Keratinocyte (primary cell): ENCODE data around the gene SYNE1. TPM values are rescaled to one million over a fixed set of nuclear protein-coding genes. Genes with fewer than 3 reads are reported as not detected.

Experiments used
- DNase-seq: peaks from one replicate; pipeline ENCODE4 v3.0.0-alpha.2; 2011; ENCODE audit warnings: low read depth, missing footprints, low spot score
- FAIRE-seq: peaks from 2 replicates; lab custom pipeline; 2011; peaks lifted over from hg19 to GRCh38; lab: Jason Lieb, UNC
- H2AFZ ChIP-seq: 2 replicates; pipeline ENCODE4 v1.6.0; 2012; ENCODE audit warnings: low read length, control low read depth, inconsistent platforms; ENCODE audit not compliant: control insufficient read depth
- H3K27ac ChIP-seq: 2 replicates; pipeline ENCODE4 v1.5.1; 2011; ENCODE audit warnings: low read length; ENCODE audit not compliant: control insufficient read depth, insufficient read depth
- H3K27me3 ChIP-seq: 3 replicates; pipeline ENCODE4 v1.6.0; 2011; ENCODE audit warnings: low read length; ENCODE audit not compliant: control insufficient read depth, insufficient read depth; ENCODE audit errors: extremely low read depth
- H3K36me3 ChIP-seq, 2 experiments: 2 replicates in 1 of 2; 3 replicates in 1 of 2; pipeline ENCODE4 v1.5.1; 2011; ENCODE audit warnings: low read length in 2 of 2, mild to moderate bottlenecking in 1 of 2; ENCODE audit not compliant: control insufficient read depth in 2 of 2, insufficient read depth in 2 of 2; ENCODE audit errors: extremely low read depth in 1 of 2
- H3K4me1 ChIP-seq: 3 replicates; pipeline ENCODE4 v1.5.1; 2011; ENCODE audit warnings: low read length; ENCODE audit not compliant: control insufficient read depth, insufficient read depth; ENCODE audit errors: extremely low read depth
- H3K4me2 ChIP-seq: 3 replicates; pipeline ENCODE4 v1.6.0; 2011; ENCODE audit warnings: low read depth, low read length; ENCODE audit not compliant: control insufficient read depth, insufficient read depth; ENCODE audit errors: extremely low read depth
- H3K4me3 ChIP-seq, 3 experiments: fragments of 200-600 bp in 1 of 3; sonication (generic) in 1 of 3; 2 replicates in 2 of 3; 3 replicates in 1 of 3; pipeline ENCODE4 v1.5.1; 2011 to 2016; ENCODE audit warnings: low read length in 3 of 3, mild to moderate bottlenecking in 3 of 3, control low read depth in 2 of 3, inconsistent platforms in 1 of 3, low read depth in 1 of 3, mixed read lengths in 1 of 3, mixed run types in 1 of 3, moderate library complexity in 1 of 3; ENCODE audit not compliant: control insufficient read depth in 2 of 3, insufficient read depth in 2 of 3; ENCODE audit errors: extremely low read depth in 1 of 3
- H3K79me2 ChIP-seq: 2 replicates; pipeline ENCODE4 v1.6.0; 2012; ENCODE audit warnings: low read length; ENCODE audit not compliant: control insufficient read depth, insufficient read depth
- H3K9ac ChIP-seq: 3 replicates; pipeline ENCODE4 v1.6.0; 2011; ENCODE audit warnings: low read length; ENCODE audit not compliant: control insufficient read depth, insufficient read depth; ENCODE audit errors: extremely low read depth
- H3K9me1 ChIP-seq: 3 replicates; pipeline ENCODE4 v1.6.0; 2011; ENCODE audit warnings: low read length; ENCODE audit not compliant: control insufficient read depth, insufficient read depth; ENCODE audit errors: extremely low read depth
- H3K9me3 ChIP-seq: 2 replicates; pipeline ENCODE4 v1.5.1; 2012; ENCODE audit warnings: low read depth, low read length; ENCODE audit not compliant: control insufficient read depth
- H4K20me1 ChIP-seq: 3 replicates; pipeline ENCODE4 v1.6.0; 2011; ENCODE audit warnings: low read length; ENCODE audit not compliant: control insufficient read depth, insufficient read depth; ENCODE audit errors: extremely low read depth
- EZH2 ChIP-seq: IDR thresholded peaks from one replicate; pipeline ENCODE4 v1.6.1; 2012; ENCODE audit warnings: inconsistent platforms, mild to moderate bottlenecking, low read length, moderate library complexity
- dilution Hi-C: fragments of 300-500 bp; cut with MboI; formaldehyde crosslinking; loops from one replicate; pipeline ENCODE4 v1.7.0; 2020; ENCODE audit warnings: low sequenced_read_pairs; ENCODE audit not compliant: extremely low pct_ligation_motif_present
- polyA plus RNA-seq, 5 experiments: library from polyadenylated mRNA; depleted of rRNA in 3 of 5; stranded (reverse) in 3 of 5; stranded (forward) in 1 of 5; unstranded in 1 of 5; fragments of >200 nt; gene quantifications; 1 replicate in 1 of 5; 2 replicates in 3 of 5; 3 replicates in 1 of 5; pipeline versions ENCODE4 v1.2.1 to v1.2.3, GENCODE V29; 2011 to 2012; ENCODE audit warnings: missing spikeins in 2 of 5, low read depth in 1 of 5, low replicate concordance in 1 of 5
- TF ChIP-seq, protein P1 (sequence below), 3 experiments: IDR thresholded peaks in 1 of 3; conservative IDR thresholded peaks in 1 of 3; optimal IDR thresholded peaks in 1 of 3; 2 replicates in 2 of 3; 3 replicates in 1 of 3; pipeline versions ENCODE3 to v1.5.1; 2011; ENCODE audit warnings: low read length in 3 of 3, mild to moderate bottlenecking in 3 of 3, moderate library complexity in 2 of 3, control low read depth in 1 of 3, inconsistent platforms in 1 of 3; ENCODE audit not compliant: insufficient read depth in 2 of 3; ENCODE audit errors: extremely low read depth in 1 of 3

The SYNE1 gene
- polyA plus RNA-seq, 1 donor (not counting 4 experiments of a cell fraction or from before 2014, with no cell fraction given) = 4.0 TPM

DNA sequence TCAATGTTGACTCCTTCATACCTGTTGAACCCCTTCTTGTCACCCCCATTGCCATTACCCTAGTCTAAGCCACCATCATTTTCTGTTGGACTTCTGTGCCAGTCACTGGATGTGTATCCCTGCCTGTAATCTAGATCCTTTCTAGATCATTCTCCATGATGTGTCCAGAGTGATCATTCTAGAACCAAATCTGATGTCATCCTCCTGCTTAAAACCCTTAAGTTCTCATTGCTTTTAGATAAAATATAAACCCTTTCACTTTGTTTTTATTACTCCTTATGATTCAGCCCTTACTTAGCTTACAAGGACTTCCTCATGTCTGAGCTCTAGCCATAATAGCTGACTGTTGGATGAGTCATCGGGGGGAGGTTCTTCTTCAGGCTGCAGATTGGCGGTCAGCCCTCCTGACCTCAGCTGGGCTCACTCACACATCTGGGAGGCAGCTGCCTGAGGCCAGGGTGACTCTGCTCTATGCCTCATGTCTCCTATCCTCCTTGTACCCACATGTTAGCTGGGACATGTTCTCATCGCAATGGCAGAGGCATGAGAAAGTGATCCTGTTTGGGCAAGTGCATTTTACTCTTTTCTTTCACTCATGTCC is 542.1 kb downstream of the SYNE1 start:
- peaks cover 68% of the 10 kb centered on the region for H3K4me1 ChIP-seq
- no peaks in the 10 kb centered on the region for H4K20me1 ChIP-seq
- DNase-seq (peak; percentile 99), FAIRE-seq (peak; percentile 99)
- no peak overlapping the region for H3K4me3 ChIP-seq
- no peak overlapping the region for H3K9ac ChIP-seq
- H2AFZ ChIP-seq = no peak overlapping the region
- H3K9me1 ChIP-seq = no peaks in the 10 kb centered on the region
- no peaks in the 10 kb centered on the region for H3K27me3 ChIP-seq
- H3K36me3 ChIP-seq = no peaks in the 10 kb centered on the region
- dilution Hi-C loops = no loop called here
- peak overlapping the region; percentile 83 for H3K27ac ChIP-seq
- H3K4me2 ChIP-seq = peak overlapping the region; percentile 35
- TF ChIP-seq EZH2 = no peak
- TF ChIP-seq, protein P1, sequence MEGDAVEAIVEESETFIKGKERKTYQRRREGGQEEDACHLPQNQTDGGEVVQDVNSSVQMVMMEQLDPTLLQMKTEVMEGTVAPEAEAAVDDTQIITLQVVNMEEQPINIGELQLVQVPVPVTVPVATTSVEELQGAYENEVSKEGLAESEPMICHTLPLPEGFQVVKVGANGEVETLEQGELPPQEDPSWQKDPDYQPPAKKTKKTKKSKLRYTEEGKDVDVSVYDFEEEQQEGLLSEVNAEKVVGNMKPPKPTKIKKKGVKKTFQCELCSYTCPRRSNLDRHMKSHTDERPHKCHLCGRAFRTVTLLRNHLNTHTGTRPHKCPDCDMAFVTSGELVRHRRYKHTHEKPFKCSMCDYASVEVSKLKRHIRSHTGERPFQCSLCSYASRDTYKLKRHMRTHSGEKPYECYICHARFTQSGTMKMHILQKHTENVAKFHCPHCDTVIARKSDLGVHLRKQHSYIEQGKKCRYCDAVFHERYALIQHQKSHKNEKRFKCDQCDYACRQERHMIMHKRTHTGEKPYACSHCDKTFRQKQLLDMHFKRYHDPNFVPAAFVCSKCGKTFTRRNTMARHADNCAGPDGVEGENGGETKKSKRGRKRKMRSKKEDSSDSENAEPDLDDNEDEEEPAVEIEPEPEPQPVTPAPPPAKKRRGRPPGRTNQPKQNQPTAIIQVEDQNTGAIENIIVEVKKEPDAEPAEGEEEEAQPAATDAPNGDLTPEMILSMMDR (optimal IDR thresholded peaks at IDR 0.05 in 1 of 3, IDR thresholded peaks at IDR 0.05 in 1 of 3, conservative IDR thresholded peaks at IDR 0.05 in 1 of 3; ENCODE audit: extremely low read depth in 1 of 3, insufficient read depth in 2 of 3, low read length in 3 of 3) = no peak
- H3K79me2 ChIP-seq = no peaks in the 10 kb centered on the region
- H3K9me3 ChIP-seq = no peaks in the 10 kb centered on the region

DNA sequence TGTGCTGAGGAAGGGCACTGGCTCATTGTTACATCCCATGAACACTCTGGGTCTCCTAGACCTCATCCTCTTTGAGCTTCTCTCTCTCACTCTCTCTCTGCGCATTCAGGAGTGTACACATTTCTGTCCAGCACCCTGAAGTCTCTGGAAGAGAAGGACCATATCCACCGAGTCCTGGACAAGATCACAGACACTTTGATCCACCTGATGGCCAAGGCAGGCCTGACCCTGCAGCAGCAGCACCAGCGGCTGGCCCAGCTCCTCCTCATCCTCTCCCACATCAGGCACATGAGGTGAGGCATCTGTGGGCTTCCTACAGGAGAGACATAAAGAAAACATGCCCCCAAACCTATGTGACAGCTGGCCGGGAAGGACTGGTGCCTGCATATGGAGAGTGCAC is 542.9 kb downstream of the SYNE1 start:
- H3K4me3 ChIP-seq = no peak overlapping the region
- H3K4me1 ChIP-seq = peaks cover 65% of the 10 kb centered on the region
- peak overlapping the region; percentile 76 for H3K27ac ChIP-seq
- dilution Hi-C loops = no loop called here
- no peaks in the 10 kb centered on the region for H3K36me3 ChIP-seq
- no peaks in the 10 kb centered on the region for H3K27me3 ChIP-seq
- no peaks in the 10 kb centered on the region for H3K9me3 ChIP-seq
- no peak overlapping the region for H3K4me2 ChIP-seq
- no peak overlapping the region for H3K9ac ChIP-seq
- FAIRE-seq (no peak), DNase-seq (no peak)
- no peak overlapping the region for H2AFZ ChIP-seq
- no peaks in the 10 kb centered on the region for H3K79me2 ChIP-seq
- H3K9me1 ChIP-seq = no peaks in the 10 kb centered on the region
- TF ChIP-seq, protein P1 (optimal IDR thresholded peaks at IDR 0.05 in 1 of 3, IDR thresholded peaks at IDR 0.05 in 1 of 3, conservative IDR thresholded peaks at IDR 0.05 in 1 of 3; ENCODE audit: extremely low read depth in 1 of 3, insufficient read depth in 2 of 3, low read length in 3 of 3) = no peak
- no peak for TF ChIP-seq EZH2
- H4K20me1 ChIP-seq = no peaks in the 10 kb centered on the region
